Stimulated activated CD4-positive, alpha-beta T cell treated with anti-CD3 and anti-CD28 coated beads, Interleukin-2, amount 100 ng/mL, for 48 hours (primary cell): Measurements from ENCODE around the gene ENKUR.

Source experiments
- DNase-seq, 2 donors: peaks; one replicate each; pipeline ENCODE4 v3.0.0-alpha.2; 2020

ENKUR gene

GRCh38 chr10:25015828-25016375, at the start of gene ENKUR:
ENKUR (minus strand) TSS chr10:25016158; CDS start chr10:25015936, 222 bp downstream.
- DNase-seq, result peak; percentile 92 to 93

- DNase-seq, result no peak
These were observed 48.4 kb upstream of the ENKUR start for GRCh38 chr10:25064401-25064800.

DNA sequence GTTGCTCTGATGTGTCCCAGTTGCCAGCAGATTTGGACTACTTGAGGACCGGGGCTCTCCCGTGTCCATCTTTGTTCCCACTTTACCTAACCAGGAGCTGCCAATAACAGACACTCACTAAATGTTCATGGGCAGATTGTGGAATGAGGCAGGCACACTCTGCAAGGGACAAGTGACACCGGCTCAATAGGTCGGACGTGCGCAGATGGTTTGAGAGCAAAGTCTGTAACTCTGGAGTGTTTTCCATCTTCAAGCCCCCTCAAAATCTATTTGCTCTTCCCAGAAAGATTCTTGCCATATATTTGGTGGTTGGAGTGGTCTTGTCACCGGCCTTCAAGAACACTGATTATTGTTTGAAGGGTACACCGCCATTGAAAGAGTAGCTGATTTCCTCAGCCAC, 47.7 kb upstream of the ENKUR start:
- DNase-seq, result no peak

GRCh38 chr10:25063157-25063556, 47.2 kb upstream of the ENKUR start:
- no peak for DNase-seq

GRCh38 chr10:25061711-25062449, 45.9 kb upstream of the ENKUR start:
- no peak for DNase-seq

GRCh38 chr10:25061125-25061524, 45.2 kb upstream of the ENKUR start:
- no peak for DNase-seq

GRCh38 chr10:25059990-25060389, 44.0 kb upstream of the ENKUR start:
- no peak for DNase-seq

GRCh38 chr10:25057886-25058285, 41.9 kb upstream of the ENKUR start:
- no peak for DNase-seq

DNA sequence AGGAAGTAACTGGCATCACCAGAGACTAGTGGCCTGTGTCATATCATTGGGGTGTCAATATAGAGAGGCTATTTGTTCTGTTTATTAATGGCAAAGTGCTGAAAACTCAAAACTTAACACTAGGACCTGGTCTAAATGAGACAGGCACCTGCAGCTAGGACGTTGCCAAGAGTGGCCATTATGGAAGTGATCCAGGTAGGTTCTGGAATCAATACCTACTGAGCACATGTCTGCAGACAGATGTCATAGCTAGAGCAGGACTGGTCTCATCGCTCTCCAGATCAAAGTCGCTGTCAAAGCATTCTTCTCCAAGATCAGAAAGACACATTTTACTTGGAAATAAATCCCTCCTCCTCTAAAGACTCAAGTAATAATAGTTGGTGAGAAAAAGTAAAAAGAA, 40.8 kb upstream of the ENKUR start:
- no peak for DNase-seq

DNA sequence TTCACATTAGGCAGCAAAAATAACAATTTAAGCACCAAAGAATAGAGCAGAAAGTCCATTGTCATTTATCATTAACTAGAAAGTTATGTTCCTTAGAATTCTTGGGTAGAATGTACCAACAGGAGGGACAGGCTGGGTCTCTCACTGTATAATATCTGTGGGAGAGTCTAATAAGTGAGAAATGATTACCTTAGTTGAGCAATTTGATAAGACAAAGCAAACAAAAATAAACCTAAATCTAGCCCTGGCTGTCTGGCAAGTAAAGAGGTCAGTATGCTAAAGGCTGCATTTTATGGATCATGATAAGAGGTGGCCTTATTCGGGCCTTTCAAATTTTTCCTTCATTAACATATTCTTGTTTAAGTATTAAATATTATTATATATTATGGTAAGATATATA, 36.1 kb upstream of the ENKUR start:
- DNase-seq, result no peak

DNA sequence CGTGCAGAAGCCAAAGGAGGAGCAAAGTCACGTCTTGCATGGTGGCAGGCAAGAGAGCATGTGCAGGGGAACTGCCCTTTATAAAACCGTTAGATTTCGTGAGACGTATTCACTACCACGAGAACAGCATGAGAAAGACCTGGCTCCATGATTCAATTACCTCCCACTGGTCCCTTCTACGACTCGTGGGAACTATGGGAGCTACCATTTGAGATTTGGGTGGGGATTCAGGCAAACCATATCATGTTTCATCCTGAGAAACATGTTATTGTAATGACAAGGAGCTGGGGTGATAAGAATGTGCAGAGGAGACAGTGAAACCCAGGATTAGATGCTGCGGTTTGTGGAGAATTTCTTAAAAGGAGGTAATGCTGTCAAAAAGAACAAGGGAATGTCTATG, 34.4 kb upstream of the ENKUR start:
- no peak for DNase-seq

- no peak for DNase-seq
These were observed 34.0 kb upstream of the ENKUR start for GRCh38 chr10:25049966-25050365.

DNA sequence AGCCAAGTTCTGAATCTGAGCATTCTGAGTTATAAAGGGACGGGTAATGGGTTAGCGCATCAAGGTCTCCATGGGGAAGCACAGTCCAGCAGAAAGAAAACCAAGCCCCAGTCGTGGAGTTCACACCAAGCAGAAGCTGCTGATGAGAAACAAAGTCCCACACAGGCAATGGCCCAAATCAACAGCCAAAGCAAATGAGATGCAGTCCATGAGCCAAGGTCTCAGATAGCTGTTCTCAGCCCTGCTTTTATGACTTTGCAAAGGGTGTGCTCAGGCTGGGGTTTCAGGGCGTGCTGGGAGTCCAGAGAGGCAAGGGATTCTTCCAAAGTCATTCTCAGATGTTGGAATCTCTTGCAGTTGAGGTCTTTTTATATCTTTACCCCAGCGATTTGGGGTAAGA, 32.5 kb upstream of the ENKUR start:
- DNase-seq, result no peak

- no peak for DNase-seq
These were observed 31.8 kb upstream of the ENKUR start for GRCh38 chr10:25047591-25048301.

- DNase-seq, result no peak
These were observed 31.1 kb upstream of the ENKUR start for GRCh38 chr10:25047088-25047487.

DNA sequence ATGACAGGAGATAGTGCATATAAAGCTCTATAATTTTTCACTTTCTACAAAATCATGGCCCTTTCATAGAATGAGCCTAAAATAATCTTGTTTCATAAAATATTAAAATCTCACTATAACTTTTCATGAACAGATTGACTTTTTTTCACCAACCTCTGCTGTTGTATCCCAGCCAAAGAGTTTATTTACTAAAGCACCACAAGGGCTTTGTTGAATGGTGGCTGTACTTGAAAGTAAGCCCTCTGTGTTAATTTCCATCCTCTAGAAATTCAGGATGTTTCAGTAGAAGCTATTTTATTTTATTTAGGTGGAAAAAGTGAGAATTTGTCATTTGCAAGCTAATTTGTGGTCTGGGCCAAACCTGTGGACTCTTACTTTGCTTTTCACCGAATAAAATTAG, 30.7 kb upstream of the ENKUR start:
- DNase-seq, result no peak

- DNase-seq, result no peak
These were observed 23.6 kb upstream of the ENKUR start for GRCh38 chr10:25039531-25039930.

DNA sequence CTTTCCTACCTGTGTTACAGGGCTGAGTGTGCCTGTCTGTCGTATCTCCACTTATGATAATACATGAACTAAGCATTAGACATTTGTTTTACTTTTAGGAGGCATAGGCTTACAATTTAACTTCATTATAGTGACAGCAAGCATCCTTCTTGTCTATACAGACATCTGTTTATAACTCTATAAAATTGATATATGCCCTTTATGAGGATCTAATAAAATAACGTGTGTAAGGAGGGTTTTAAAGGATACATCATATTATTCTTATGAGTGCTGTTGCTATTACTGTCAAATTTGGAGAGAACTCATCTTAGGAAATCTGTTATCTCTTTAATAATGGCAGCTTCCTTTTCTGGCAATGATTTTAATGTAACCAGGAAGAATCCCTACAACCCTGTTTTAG, 22.4 kb upstream of the ENKUR start:
- no peak for DNase-seq

DNA sequence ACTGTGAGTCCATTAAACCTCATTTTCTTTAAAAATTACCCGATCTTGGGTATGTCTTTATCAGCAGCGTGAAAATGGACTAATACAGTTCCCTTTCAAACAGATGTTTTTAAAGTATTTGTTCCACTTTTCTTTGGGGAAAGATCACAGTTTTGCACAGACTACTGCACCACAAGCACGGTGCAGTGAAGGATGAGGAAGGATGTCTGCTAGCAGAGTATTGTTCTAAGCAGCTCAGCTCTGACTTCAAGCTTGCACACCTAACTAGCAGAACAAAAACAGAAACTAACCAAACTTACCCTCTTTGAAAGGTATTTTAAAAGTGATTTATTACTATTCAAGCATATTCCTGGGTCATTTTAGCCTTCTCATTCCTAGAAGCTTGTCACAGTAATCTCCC, 20.4 kb upstream of the ENKUR start:
- no peak for DNase-seq

GRCh38 chr10:25029519-25029918, 13.6 kb upstream of the ENKUR start:
- DNase-seq, result no peak

DNA sequence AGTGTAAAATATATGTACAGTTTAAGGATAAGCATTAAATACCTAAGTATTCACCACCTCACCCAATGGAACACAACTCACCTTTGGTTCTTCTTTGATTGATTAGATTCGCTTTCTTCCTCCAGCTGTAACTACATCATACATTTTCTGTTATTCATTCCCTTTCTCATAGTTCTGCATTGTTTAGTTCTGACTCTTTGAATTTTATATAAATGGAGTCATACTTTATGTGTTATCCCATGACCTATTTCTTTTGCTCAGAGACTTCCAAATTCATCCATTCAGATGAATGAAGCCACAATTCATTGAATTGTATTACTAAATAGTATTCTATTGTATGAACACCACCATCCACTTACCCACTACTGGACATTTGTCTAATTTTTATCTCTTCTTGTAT, 12.8 kb upstream of the ENKUR start:
- DNase-seq, result no peak

DNA sequence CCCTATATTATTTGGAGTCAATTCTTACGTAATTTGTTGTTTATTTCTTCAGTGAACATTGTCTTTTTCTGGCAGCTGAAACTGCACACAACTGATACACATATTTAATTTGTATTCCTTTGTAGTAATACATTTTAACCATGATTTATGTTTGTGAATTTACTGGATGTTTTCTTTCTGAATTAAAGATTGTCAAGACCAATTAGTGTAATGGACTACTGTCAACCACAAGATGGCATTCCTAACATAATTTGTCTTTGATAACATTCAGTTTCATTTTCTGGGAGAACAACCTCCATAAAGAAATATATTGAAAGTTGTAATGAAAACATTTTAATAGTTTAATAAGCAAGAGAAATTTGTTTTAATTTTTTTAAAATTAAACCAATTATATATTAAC, 10.5 kb upstream of the ENKUR start:
- DNase-seq, result no peak

DNA sequence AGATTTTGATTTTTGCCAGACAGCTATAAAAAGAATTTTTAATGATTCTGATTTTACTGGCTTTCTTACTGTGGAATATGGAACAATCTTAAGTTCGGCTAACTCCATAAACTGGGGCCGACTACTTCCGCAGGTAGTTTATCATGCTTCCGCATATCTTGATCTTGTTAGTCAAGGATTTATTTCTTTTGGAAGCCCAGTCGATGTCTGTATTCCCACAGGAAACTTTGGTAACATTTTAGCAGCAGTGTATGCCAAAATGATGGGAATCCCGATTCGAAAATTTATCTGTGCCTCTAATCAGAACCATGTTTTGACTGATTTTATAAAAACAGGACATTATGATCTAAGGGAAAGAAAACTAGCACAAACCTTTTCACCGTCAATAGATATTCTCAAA, 8.6 kb upstream of the ENKUR start:
- DNase-seq, result no peak

DNA sequence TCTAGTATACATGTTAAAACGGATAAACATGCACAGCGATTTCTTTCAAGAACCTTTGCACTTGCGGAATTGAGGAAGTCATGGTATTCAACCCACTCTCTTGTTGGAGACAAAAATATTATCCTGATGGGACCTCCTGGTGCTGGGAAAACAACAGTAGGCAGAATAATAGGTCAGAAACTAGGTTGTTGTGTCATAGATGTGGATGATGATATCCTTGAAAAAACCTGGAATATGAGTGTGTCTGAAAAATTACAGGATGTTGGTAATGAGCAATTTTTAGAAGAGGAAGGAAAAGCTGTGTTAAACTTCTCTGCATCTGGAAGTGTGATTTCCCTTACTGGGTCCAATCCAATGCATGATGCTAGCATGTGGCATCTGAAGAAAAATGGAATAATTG, 7.3 kb upstream of the ENKUR start:
- no peak for DNase-seq
